NCI-H2196 treated with DMSO at 0.1 percent for 48 hours (cell line): ENCODE data around the gene MYO18B.

Experiments used
- DNase-seq: peaks from one replicate; lab custom pipeline; 2025; ENCODE audit not compliant: unreplicated experiment; lab: John Stamatoyannopoulos, UW

The MYO18B gene

GRCh38 chr22:25747245-25747944 lies 5.4 kb downstream of the MYO18B start:
- no peak for DNase-seq

GRCh38 chr22:25748140-25748539 lies 6.2 kb downstream of the MYO18B start:
- no peak for DNase-seq

GRCh38 chr22:25748704-25749103 lies 6.7 kb downstream of the MYO18B start:
- DNase-seq, result no peak

GRCh38 chr22:25749420-25750169 lies 7.6 kb downstream of the MYO18B start:
- DNase-seq, result no peak

- no peak for DNase-seq
These were observed 8.7 kb downstream of the MYO18B start for GRCh38 chr22:25750569-25751173.

- no peak for DNase-seq
These were observed 9.2 kb downstream of the MYO18B start for GRCh38 chr22:25751174-25751581.

- DNase-seq, result no peak
These were observed 10.7 kb downstream of the MYO18B start for GRCh38 chr22:25752615-25753214.

- no peak for DNase-seq
These were observed 11.3 kb downstream of the MYO18B start for GRCh38 chr22:25753252-25753651.

GRCh38 chr22:25754527-25755202 lies 12.7 kb downstream of the MYO18B start:
- no peak for DNase-seq

GRCh38 chr22:25757686-25758085 lies 15.7 kb downstream of the MYO18B start:
- no peak for DNase-seq

GRCh38 chr22:25758316-25758715 lies 16.3 kb downstream of the MYO18B start:
- DNase-seq, result no peak

- DNase-seq, result no peak
These were observed 17.8 kb downstream of the MYO18B start for GRCh38 chr22:25759825-25760231.

GRCh38 chr22:25760294-25760693 lies 18.3 kb downstream of the MYO18B start:
- no peak for DNase-seq

- DNase-seq, result no peak
These were observed 19.0 kb downstream of the MYO18B start for GRCh38 chr22:25760848-25761595.

- no peak for DNase-seq
These were observed 20.2 kb downstream of the MYO18B start for GRCh38 chr22:25762147-25762546.

GRCh38 chr22:25763239-25763777 lies 21.3 kb downstream of the MYO18B start:
- DNase-seq, result no peak

GRCh38 chr22:25764270-25765015 lies 22.5 kb downstream of the MYO18B start:
- DNase-seq, result no peak

GRCh38 chr22:25765016-25765367 lies 23.0 kb downstream of the MYO18B start:
- no peak for DNase-seq

- DNase-seq, result no peak
These were observed 23.8 kb downstream of the MYO18B start for GRCh38 chr22:25765801-25766200.

- no peak for DNase-seq
These were observed 24.4 kb downstream of the MYO18B start for GRCh38 chr22:25766418-25766817.
